ENCODE results near the gene PRR23B.

The PRR23B gene

GRCh38 chr3:138972941-138973340 is 47.8 kb downstream of the PRR23B start:
- DNase-seq, result no peak

- DNase-seq, result no peak
These were observed 48.9 kb downstream of the PRR23B start for GRCh38 chr3:138971766-138972320.
